Measurements from ENCODE around the gene FAM50A.

The FAM50A gene

GRCh38 chrX:154467556-154467955, 23.6 kb downstream of the FAM50A start:
- in situ Hi-C loops (cut with HindIII; ENCODE audit: low sequenced_read_pairs), result no loop called here
- H3K4me3 ChIP-seq (ENCODE audit: low read depth, low read length), result no peak overlapping the region
- TF ChIP-seq CTCF (IDR thresholded peaks at IDR 0.05; ENCODE audit: low read depth, low read length, missing control alignments), result no peak
- DNase-seq (ENCODE audit: low read depth), result no peak

- TF ChIP-seq CTCF (IDR thresholded peaks at IDR 0.05; ENCODE audit: low read depth, low read length, missing control alignments), result no peak
- in situ Hi-C loops (cut with HindIII; ENCODE audit: low sequenced_read_pairs), result no loop called here
- H3K4me3 ChIP-seq (ENCODE audit: low read depth, low read length), result no peak overlapping the region
- no peak for DNase-seq (ENCODE audit: low read depth)
These were observed 24.3 kb downstream of the FAM50A start for GRCh38 chrX:154468217-154468616.

- TF ChIP-seq CTCF (IDR thresholded peaks at IDR 0.05; ENCODE audit: low read depth, low read length, missing control alignments), result no peak
- no peak overlapping the region for H3K4me3 ChIP-seq (ENCODE audit: low read depth, low read length)
- in situ Hi-C loops (cut with HindIII; ENCODE audit: low sequenced_read_pairs), result no loop called here
- no peak for DNase-seq (ENCODE audit: low read depth)
These were observed 25.2 kb downstream of the FAM50A start for GRCh38 chrX:154469114-154469513.

- in situ Hi-C loops (cut with HindIII; ENCODE audit: low sequenced_read_pairs), result no loop called here
- no peak overlapping the region for H3K4me3 ChIP-seq (ENCODE audit: low read depth, low read length)
- TF ChIP-seq CTCF (IDR thresholded peaks at IDR 0.05; ENCODE audit: low read depth, low read length, missing control alignments), result no peak
- DNase-seq (ENCODE audit: low read depth), result no peak
These were observed 25.9 kb downstream of the FAM50A start for GRCh38 chrX:154469880-154470279.

GRCh38 chrX:154470434-154470833, 26.5 kb downstream of the FAM50A start:
- in situ Hi-C loops (cut with HindIII; ENCODE audit: low sequenced_read_pairs), result no loop called here
- no peak for TF ChIP-seq CTCF (IDR thresholded peaks at IDR 0.05; ENCODE audit: low read depth, low read length, missing control alignments)
- no peak overlapping the region for H3K4me3 ChIP-seq (ENCODE audit: low read depth, low read length)
- DNase-seq (ENCODE audit: low read depth), result no peak

GRCh38 chrX:154470914-154471568, 27.1 kb downstream of the FAM50A start:
- DNase-seq (ENCODE audit: low read depth), result no peak
- no peak for TF ChIP-seq CTCF (IDR thresholded peaks at IDR 0.05; ENCODE audit: low read depth, low read length, missing control alignments)
- no peak overlapping the region for H3K4me3 ChIP-seq (ENCODE audit: low read depth, low read length)
- in situ Hi-C loops (cut with HindIII; ENCODE audit: low sequenced_read_pairs), result no loop called here

All from astrocyte of the cerebellum (primary cell).